Tibial nerve (tissue), 4 donors: Measurements from ENCODE around the gene EMID1. TPM values are rescaled to one million over a fixed set of nuclear protein-coding genes. Genes with fewer than 3 reads are reported as not detected.

Experiments
- DNase-seq, 2 donors: peaks; one replicate each; pipeline ENCODE4 v3.0.0-alpha.2; 2019; ENCODE audit warnings: low spot score in 2 of 2
- H3K27ac ChIP-seq, 4 donors: fragments of 200-600 bp; sonication (generic) in 3 of 4; one replicate each; pipeline ENCODE4 v1.5.1; 2017 to 2019; ENCODE audit warnings: mild to moderate bottlenecking in 1 of 4
- H3K27me3 ChIP-seq, 2 donors: fragments of 200-600 bp; sonication (generic) in 1 of 2; one replicate each; pipeline versions ENCODE4 v1.5.1 to v1.6.0; 2017 to 2019
- H3K36me3 ChIP-seq, 3 donors: fragments of 200-600 bp; sonication (generic); one replicate each; pipeline ENCODE4 v1.5.1; 2018 to 2019
- H3K4me1 ChIP-seq, 4 donors: fragments of 200-600 bp; sonication (generic) in 3 of 4; one replicate each; pipeline ENCODE4 v1.5.1; 2017 to 2019
- H3K4me3 ChIP-seq, 4 donors: fragments of 200-600 bp; sonication (generic) in 3 of 4; one replicate each; pipeline ENCODE4 v1.5.1; 2017 to 2019; ENCODE audit warnings: mild to moderate bottlenecking in 1 of 4, moderate library complexity in 1 of 4
- H3K9me3 ChIP-seq, 4 donors: fragments of 200-600 bp; sonication (generic) in 3 of 4; one replicate each; pipeline ENCODE4 v1.5.1; 2017 to 2019
- CTCF ChIP-seq, 5 experiments: fragments of 200-600 bp in 3 of 5; fragments of 450-650 bp in 2 of 5; sonication (generic) in 3 of 5; IDR thresholded peaks; one replicate each; pipeline ENCODE4 v1.5.1; 2016 to 2019; ENCODE audit warnings: antibody characterized with exemption in 5 of 5, mild to moderate bottlenecking in 3 of 5, moderate library complexity in 2 of 5
- EP300 ChIP-seq, 2 donors: sonication (generic); formaldehyde crosslinking; IDR thresholded peaks; one replicate each; pipeline ENCODE4 v1.6.1; 2017; ENCODE audit warnings: antibody characterized with exemption in 2 of 2, mild to moderate bottlenecking in 1 of 2
- POLR2A ChIP-seq, 2 donors: fragments of 450-650 bp; IDR thresholded peaks; one replicate each; pipeline ENCODE4 v1.6.1; 2017; ENCODE audit warnings: antibody characterized with exemption in 2 of 2, mild to moderate bottlenecking in 2 of 2, moderate library complexity in 2 of 2
- WGBS, 2 donors: methylation state at CpG; one replicate each; pipeline ENCODE4 v1.1.5; 2018; 5-methylcytosine and 5-hydroxymethylcytosine counted together
- total RNA-seq, 4 donors: library from RNA; depleted of rRNA; stranded (reverse); fragments of >200 nt; gene quantifications; one replicate each; pipeline ENCODE4 v1.1.0, GENCODE V29; 2016

The EMID1 gene
- total RNA-seq, 4 donors from 2014 or later, result 1.0 to 9.9 (median 3.0) TPM

GRCh38 chr22:29211066-29211465, 5.4 kb downstream of the EMID1 start:
- H3K27ac ChIP-seq, result no peak overlapping the region
- WGBS, 2 donors, result 88 to 96% methylated on average over 9 to 11 of the region's 11 CpGs
- peaks cover 0 to 8% of the 10 kb centered on the region in 2 donors for H3K27me3 ChIP-seq
- H3K9me3 ChIP-seq, result no peaks in the 10 kb centered on the region
- no peak for DNase-seq
- no peak for TF ChIP-seq EP300 (IDR thresholded peaks at IDR 0.05)
- no peak for TF ChIP-seq POLR2A (IDR thresholded peaks at IDR 0.05)
- TF ChIP-seq CTCF (IDR thresholded peaks at IDR 0.05), result no peak
- H3K4me3 ChIP-seq, result no peak overlapping the region
- H3K4me1 ChIP-seq, result peaks cover 0 to 16% (median 7%) of the 10 kb centered on the region in 4 donors
- H3K36me3 ChIP-seq, result no peaks in the 10 kb centered on the region

GRCh38 chr22:29211466-29211865, 5.8 kb downstream of the EMID1 start:
- Histone ChIP-seq H3K9me3 (no peaks in the 10 kb centered on the region), H3K4me3 (no peak overlapping the region), H3K27me3 (peaks cover 0 to 4% of the 10 kb centered on the region in 2 donors), H3K27ac (no peak overlapping the region), H3K4me1 (peaks cover 0 to 12% (median 5%) of the 10 kb centered on the region in 4 donors), H3K36me3 (no peaks in the 10 kb centered on the region)
- no peak for TF ChIP-seq EP300 (IDR thresholded peaks at IDR 0.05)
- no peak for TF ChIP-seq POLR2A (IDR thresholded peaks at IDR 0.05)
- no peak for TF ChIP-seq CTCF (IDR thresholded peaks at IDR 0.05)
- WGBS, 2 donors, result 91 to 95% methylated on average over 9 of the region's 9 CpGs
- DNase-seq, result no peak

GRCh38 chr22:29212743-29213142, 7.0 kb downstream of the EMID1 start:
- TF ChIP-seq CTCF (IDR thresholded peaks at IDR 0.05), result no peak
- no peak for TF ChIP-seq EP300 (IDR thresholded peaks at IDR 0.05)
- no peak for TF ChIP-seq POLR2A (IDR thresholded peaks at IDR 0.05)
- Histone ChIP-seq H3K4me1 (peaks cover 0 to 15% (median 6%) of the 10 kb centered on the region in 4 donors), H3K27me3 (no peaks in the 10 kb centered on the region), H3K9me3 (no peaks in the 10 kb centered on the region), H3K36me3 (no peaks in the 10 kb centered on the region), H3K4me3 (no peak overlapping the region), H3K27ac (no peak overlapping the region)
- 89 to 90% methylated on average over 11 of the region's 11 CpGs for WGBS, 2 donors
- DNase-seq, result no peak

DNA sequence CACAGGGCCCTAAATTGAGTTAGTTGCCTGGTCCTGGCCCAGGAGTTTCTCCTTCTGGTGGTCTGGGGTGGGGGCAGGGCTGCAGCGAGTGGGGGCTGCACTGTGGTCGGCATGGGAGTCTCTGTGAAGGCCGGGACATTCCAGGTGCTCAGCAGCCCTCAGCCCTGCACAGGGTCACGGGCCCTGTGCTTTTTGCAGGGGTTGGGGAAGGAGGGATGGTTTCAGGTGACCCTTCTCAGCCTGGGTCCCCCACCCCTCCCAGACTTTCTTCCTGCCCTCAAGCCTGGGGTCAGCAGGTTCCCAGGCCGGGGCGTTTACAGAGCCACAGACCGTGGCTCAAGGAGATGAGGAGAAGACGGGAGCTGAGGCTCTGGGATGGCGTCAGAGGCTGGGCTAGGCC, 7.8 kb downstream of the EMID1 start:
- Histone ChIP-seq H3K4me3 (no peak overlapping the region), H3K4me1 (peaks cover 0 to 9% (median 4%) of the 10 kb centered on the region in 4 donors), H3K36me3 (no peaks in the 10 kb centered on the region), H3K27me3 (no peaks in the 10 kb centered on the region), H3K27ac (no peak overlapping the region), H3K9me3 (no peaks in the 10 kb centered on the region)
- 77 to 89% methylated on average over 7 to 9 of the region's 9 CpGs for WGBS, 2 donors
- TF ChIP-seq CTCF (IDR thresholded peaks at IDR 0.05), result no peak
- no peak for TF ChIP-seq POLR2A (IDR thresholded peaks at IDR 0.05)
- no peak for TF ChIP-seq EP300 (IDR thresholded peaks at IDR 0.05)
- DNase-seq, result no peak

DNA sequence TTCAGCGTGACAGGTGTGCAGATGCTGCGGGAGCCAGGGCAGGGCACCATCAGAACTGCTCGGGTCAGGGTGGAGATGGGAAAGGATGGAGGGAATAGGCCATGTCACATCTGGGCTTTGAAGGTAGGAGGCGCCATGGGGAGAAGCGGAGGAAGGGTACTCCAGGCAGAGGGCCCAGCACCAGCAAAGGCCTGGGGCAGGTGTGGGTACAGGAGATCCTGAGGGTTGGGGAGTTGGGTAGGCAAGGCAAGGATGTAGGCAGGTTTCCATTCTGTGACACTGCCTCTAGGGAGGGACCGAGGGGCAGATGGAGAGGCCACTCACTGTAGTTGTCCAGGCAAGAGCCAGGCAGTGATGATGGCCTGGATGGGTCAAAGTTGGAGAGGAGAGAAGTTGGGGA, 8.5 kb downstream of the EMID1 start:
- peaks cover 0 to 9% (median under 1%) of the 10 kb centered on the region in 4 donors for H3K4me1 ChIP-seq
- TF ChIP-seq POLR2A (IDR thresholded peaks at IDR 0.05) (no peak), CTCF (IDR thresholded peaks at IDR 0.05) (no peak), EP300 (IDR thresholded peaks at IDR 0.05) (no peak)
- WGBS, 2 donors, result 86 to 89% methylated on average over 6 of the region's 6 CpGs
- H3K9me3 ChIP-seq, result no peaks in the 10 kb centered on the region
- no peaks in the 10 kb centered on the region for H3K27me3 ChIP-seq
- DNase-seq, result no peak
- no peaks in the 10 kb centered on the region for H3K36me3 ChIP-seq
- no peak overlapping the region for H3K27ac ChIP-seq
- H3K4me3 ChIP-seq, result no peak overlapping the region
